SU-DHL-6 (cell line): Measurements from ENCODE around the gene VSIG4.

Experiments
- H2AFZ ChIP-seq: fragments of 200-600 bp; sonication (generic); 2 replicates; pipeline ENCODE4 v1.6.1; 2014; ENCODE audit warnings: low read depth, mild to moderate bottlenecking, moderate library complexity, mixed read lengths, antibody characterized with exemption, low read length; ENCODE audit not compliant: severe bottlenecking
- H3F3A ChIP-seq: fragments of 200-600 bp; shearing (Covaris generic); 2 replicates; pipeline ENCODE4 v1.6.0; 2016; ENCODE audit warnings: antibody characterized with exemption, mild to moderate bottlenecking; ENCODE audit not compliant: insufficient read depth
- H3K27ac ChIP-seq: fragments of 200-600 bp; sonication (generic); 2 replicates; pipeline ENCODE4 v1.5.1; 2016; ENCODE audit warnings: low read depth, mild to moderate bottlenecking, low read length, moderate library complexity, mixed read lengths
- H3K27me3 ChIP-seq: fragments of 200-600 bp; sonication (generic), shearing (Covaris generic); 2 replicates; pipeline ENCODE4 v1.6.0; 2014; ENCODE audit warnings: mild to moderate bottlenecking, low read length
- H3K36me3 ChIP-seq: fragments of 200-600 bp; sonication (generic); 2 replicates; pipeline ENCODE4 v1.6.1; 2014; ENCODE audit warnings: mild to moderate bottlenecking, low read length, mixed read lengths
- H3K4me2 ChIP-seq: fragments of 300-600, 200-600 bp; shearing (Covaris generic), sonication (generic); 2 replicates; pipeline ENCODE4 v1.6.0; 2014; ENCODE audit warnings: low read length, low read depth, mild to moderate bottlenecking; ENCODE audit not compliant: poor library complexity, severe bottlenecking
- H3K4me3 ChIP-seq: fragments of 200-600 bp; sonication (generic); 2 replicates; pipeline ENCODE4 v1.5.1; 2014; ENCODE audit warnings: antibody characterized with exemption, low read length, mild to moderate bottlenecking, mixed read lengths; ENCODE audit not compliant: insufficient read depth, poor library complexity, severe bottlenecking
- H3K79me2 ChIP-seq: fragments of 200-600 bp; sonication (generic); 2 replicates; pipeline ENCODE4 v1.6.1; 2014; ENCODE audit warnings: mild to moderate bottlenecking, low read length, moderate library complexity; ENCODE audit not compliant: insufficient read depth
- H3K9ac ChIP-seq: fragments of 200-600 bp; sonication (generic); 2 replicates; pipeline ENCODE4 v1.7.0; 2014; ENCODE audit warnings: mild to moderate bottlenecking, low read length
- H3K9me2 ChIP-seq: fragments of 200-600 bp; sonication (generic); replicated peaks from 2 replicates; pipeline ENCODE4 v1.6.1; 2014; ENCODE audit warnings: low read length; ENCODE audit not compliant: insufficient read depth
- H3K9me3 ChIP-seq: fragments of 200-600 bp; sonication (generic); 2 replicates; pipeline ENCODE4 v1.6.1; 2014; ENCODE audit warnings: low read length, mixed read lengths; ENCODE audit not compliant: insufficient read depth
- H4K20me1 ChIP-seq: fragments of 200-600 bp; sonication (generic); 2 replicates; pipeline ENCODE4 v1.6.1; 2014; ENCODE audit warnings: low read depth, mild to moderate bottlenecking, antibody characterized with exemption, low read length, moderate library complexity, mixed read lengths
- EZH2phosphoT487 ChIP-seq: fragments of 200-600 bp; sonication (generic), shearing (Covaris generic); conservative IDR thresholded peaks from 2 replicates; pipeline ENCODE4 v1.6.1; 2018; ENCODE audit warnings: mild to moderate bottlenecking, antibody characterized with exemption, low read length, moderate library complexity, mixed read lengths
- TF ChIP-seq, protein P1 (sequence below): fragments of 200-600 bp; sonication (generic); IDR thresholded peaks from one replicate; pipeline ENCODE4 v1.5.1; 2017; ENCODE audit warnings: antibody characterized with exemption, mild to moderate bottlenecking, low read length, moderate library complexity; ENCODE audit not compliant: insufficient read depth, poor library complexity, severe bottlenecking

The VSIG4 gene

GRCh38 chrX:66024570-66024969 is 15.3 kb downstream of the VSIG4 start:
- no peaks in the 10 kb centered on the region for H3F3A ChIP-seq
- no peaks in the 10 kb centered on the region for H3K9me3 ChIP-seq
- no peaks in the 10 kb centered on the region for H3K9me2 ChIP-seq
- no peaks in the 10 kb centered on the region for H3K36me3 ChIP-seq
- H3K4me3 ChIP-seq = no peak overlapping the region
- H3K27me3 ChIP-seq = no peaks in the 10 kb centered on the region
- H4K20me1 ChIP-seq = no peaks in the 10 kb centered on the region
- no peak overlapping the region for H3K27ac ChIP-seq
- no peak overlapping the region for H3K4me2 ChIP-seq
- no peak overlapping the region for H2AFZ ChIP-seq
- TF ChIP-seq, protein P1, sequence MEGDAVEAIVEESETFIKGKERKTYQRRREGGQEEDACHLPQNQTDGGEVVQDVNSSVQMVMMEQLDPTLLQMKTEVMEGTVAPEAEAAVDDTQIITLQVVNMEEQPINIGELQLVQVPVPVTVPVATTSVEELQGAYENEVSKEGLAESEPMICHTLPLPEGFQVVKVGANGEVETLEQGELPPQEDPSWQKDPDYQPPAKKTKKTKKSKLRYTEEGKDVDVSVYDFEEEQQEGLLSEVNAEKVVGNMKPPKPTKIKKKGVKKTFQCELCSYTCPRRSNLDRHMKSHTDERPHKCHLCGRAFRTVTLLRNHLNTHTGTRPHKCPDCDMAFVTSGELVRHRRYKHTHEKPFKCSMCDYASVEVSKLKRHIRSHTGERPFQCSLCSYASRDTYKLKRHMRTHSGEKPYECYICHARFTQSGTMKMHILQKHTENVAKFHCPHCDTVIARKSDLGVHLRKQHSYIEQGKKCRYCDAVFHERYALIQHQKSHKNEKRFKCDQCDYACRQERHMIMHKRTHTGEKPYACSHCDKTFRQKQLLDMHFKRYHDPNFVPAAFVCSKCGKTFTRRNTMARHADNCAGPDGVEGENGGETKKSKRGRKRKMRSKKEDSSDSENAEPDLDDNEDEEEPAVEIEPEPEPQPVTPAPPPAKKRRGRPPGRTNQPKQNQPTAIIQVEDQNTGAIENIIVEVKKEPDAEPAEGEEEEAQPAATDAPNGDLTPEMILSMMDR = no peak
- TF ChIP-seq EZH2phosphoT487 = no peak
- no peak overlapping the region for H3K9ac ChIP-seq
- no peaks in the 10 kb centered on the region for H3K79me2 ChIP-seq

DNA sequence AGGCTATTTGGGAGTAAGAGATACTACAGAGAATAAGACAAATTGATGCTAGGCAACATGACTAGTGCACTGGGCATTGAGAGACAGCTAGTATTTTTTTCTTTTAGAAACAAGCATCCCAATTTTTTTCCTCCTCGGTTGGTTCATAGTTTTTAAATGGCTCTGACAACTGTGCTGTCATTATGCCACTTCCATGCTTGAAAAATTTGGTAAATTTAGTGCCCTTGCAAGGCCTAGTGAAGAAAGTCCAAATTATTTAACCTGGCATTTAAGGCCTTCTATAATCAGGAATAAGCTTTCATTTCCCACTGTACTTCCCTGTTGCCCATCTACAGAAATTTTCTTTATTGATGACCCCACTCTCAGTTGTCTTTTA is 15.8 kb downstream of the VSIG4 start:
- Histone ChIP-seq H3K9me2 (no peaks in the 10 kb centered on the region), H3K27me3 (no peaks in the 10 kb centered on the region), H3K4me2 (no peak overlapping the region), H3K27ac (no peak overlapping the region), H3K9ac (no peak overlapping the region), H3K36me3 (no peaks in the 10 kb centered on the region), H3K9me3 (no peaks in the 10 kb centered on the region), H3K4me3 (no peak overlapping the region), H2AFZ (no peak overlapping the region), H4K20me1 (no peaks in the 10 kb centered on the region), H3F3A (no peaks in the 10 kb centered on the region), H3K79me2 (no peaks in the 10 kb centered on the region)
- TF ChIP-seq, protein P1 = no peak
- TF ChIP-seq EZH2phosphoT487 = no peak

GRCh38 chrX:66023385-66024091 is 16.3 kb downstream of the VSIG4 start:
- no peaks in the 10 kb centered on the region for H3K9me2 ChIP-seq
- H4K20me1 ChIP-seq = no peaks in the 10 kb centered on the region
- H3K27me3 ChIP-seq = no peaks in the 10 kb centered on the region
- no peaks in the 10 kb centered on the region for H3K36me3 ChIP-seq
- H2AFZ ChIP-seq = no peak overlapping the region
- no peaks in the 10 kb centered on the region for H3F3A ChIP-seq
- no peak overlapping the region for H3K4me2 ChIP-seq
- no peaks in the 10 kb centered on the region for H3K9me3 ChIP-seq
- no peaks in the 10 kb centered on the region for H3K79me2 ChIP-seq
- H3K27ac ChIP-seq = no peak overlapping the region
- TF ChIP-seq EZH2phosphoT487 = no peak
- TF ChIP-seq, protein P1 = no peak
- H3K4me3 ChIP-seq = no peak overlapping the region
- no peak overlapping the region for H3K9ac ChIP-seq
